ENCODE results near the gene SEC63.
"Not testable (repeated sequence)": the region's sequence is repeated elsewhere in the genome, so short reads cannot be mapped to it uniquely, and the experiment has no call there.

SEC63 gene

DNA sequence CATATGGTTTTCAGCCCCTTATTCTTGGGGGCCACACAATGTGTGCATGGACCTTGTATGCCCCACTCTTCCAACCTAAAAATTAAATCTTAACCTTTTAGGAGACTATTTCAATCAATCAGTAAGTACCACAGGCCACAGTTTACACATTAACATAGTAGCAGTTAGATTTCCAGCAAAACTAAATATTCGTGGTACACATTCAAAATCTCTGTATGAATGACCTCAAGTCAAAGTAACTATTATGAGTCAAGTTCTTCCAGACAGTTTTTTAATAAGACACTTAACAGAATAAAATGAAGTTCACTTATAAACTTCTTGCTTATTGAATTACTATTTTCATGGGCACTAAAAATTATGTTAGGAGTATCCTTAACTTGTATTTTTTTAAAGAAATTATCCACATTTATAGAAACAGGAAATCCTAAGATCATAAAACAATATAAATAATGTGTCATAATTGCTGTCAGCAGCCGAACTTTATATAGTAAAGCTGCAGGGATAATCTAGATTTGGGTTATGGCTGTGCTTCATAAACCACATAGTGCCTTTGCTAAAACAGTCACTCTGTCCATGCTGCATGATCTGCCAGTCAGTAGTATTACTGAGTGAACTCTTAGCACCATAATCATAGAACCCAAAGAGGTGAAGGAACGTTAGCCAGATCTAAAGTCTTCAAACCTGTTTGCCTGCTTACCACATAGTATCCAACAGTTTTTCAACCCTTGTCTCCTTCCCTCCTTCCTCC is 21.7 kb downstream of the SEC63 start:
- Histone ChIP-seq H3K27ac (no peak overlapping the region), H3K4me3 (no peak overlapping the region)

DNA sequence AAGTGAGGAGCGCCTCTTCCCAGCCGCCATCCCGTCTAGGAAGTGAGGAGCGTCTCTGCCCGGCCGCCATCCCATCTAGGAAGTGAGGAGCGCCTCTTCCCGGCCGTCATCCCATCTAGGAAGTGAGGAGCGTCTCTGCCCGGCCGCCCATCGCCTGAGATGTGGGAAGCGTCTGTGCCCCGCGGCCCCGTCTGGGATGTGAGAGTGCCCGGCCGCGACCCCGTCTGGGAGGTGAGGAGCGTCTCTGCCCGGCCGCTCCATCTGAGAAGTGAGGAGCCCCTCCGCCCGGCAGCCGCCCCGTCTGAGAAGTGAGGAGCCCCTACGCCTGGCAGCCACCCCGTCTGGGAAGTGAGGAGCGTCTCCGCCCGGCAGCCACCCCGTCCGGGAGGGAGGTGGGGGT is 23.8 kb downstream of the SEC63 start:
- not testable (repeated sequence) for H3K4me3 ChIP-seq, H3K27ac ChIP-seq

DNA sequence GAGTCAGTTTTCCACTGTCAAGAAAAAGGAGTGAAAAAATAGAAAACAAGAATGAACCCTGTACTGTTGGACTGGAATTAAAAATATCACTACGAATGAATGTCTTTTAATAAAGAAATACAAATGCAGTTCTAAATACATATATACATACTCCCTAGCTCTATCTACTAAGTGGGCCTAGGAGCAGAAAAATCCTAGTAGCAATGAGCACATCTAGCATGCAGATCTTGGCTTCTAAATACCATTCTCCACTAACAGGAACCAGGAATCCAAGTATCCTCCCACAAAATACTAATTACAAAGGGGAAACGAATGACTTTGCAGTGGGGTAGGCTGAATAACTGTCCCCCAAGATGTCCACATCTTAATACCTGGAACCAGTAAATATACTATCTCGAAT is 25.4 kb downstream of the SEC63 start:
- Histone ChIP-seq H3K27ac (no peak overlapping the region), H3K4me3 (no peak overlapping the region)

DNA sequence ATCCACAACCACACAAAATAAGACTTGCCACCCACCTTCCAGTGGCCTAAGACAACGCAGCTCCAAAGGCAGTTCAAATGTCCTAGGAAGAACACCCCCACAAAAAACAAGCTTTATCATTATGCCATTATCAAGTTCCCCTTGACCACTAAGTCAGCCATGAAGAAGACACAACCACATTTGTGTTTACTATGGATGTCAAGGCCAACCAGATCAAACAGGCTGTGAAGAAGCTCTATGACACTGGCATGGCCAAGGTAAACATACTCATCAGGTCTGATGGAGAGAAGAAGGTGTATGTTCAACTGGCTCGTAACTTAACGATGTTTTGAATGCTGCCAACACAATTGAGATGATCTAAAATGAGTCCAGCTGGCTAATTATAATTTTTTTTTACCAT is 26.1 kb downstream of the SEC63 start:
- H3K4me3 ChIP-seq, result no peak overlapping the region
- no peak overlapping the region for H3K27ac ChIP-seq

DNA sequence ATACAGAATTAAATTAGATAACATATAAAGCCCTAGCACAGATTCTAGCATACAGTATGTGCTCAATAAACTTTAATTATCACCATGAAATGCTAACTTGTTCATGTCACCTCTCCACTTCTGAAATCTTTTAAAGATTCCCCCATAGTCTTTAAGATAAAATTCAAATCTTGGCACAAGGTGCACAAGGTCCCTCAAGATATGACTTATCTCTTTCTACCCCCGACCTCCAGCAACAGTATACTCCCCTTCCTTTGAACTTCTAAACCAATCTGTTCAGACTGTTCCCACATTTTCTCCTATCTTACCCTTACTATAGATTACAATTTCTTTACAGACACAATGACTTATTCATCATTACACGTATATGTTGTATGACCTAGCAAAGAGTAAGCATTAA is 29.0 kb downstream of the SEC63 start:
- no peak overlapping the region for H3K4me3 ChIP-seq

DNA sequence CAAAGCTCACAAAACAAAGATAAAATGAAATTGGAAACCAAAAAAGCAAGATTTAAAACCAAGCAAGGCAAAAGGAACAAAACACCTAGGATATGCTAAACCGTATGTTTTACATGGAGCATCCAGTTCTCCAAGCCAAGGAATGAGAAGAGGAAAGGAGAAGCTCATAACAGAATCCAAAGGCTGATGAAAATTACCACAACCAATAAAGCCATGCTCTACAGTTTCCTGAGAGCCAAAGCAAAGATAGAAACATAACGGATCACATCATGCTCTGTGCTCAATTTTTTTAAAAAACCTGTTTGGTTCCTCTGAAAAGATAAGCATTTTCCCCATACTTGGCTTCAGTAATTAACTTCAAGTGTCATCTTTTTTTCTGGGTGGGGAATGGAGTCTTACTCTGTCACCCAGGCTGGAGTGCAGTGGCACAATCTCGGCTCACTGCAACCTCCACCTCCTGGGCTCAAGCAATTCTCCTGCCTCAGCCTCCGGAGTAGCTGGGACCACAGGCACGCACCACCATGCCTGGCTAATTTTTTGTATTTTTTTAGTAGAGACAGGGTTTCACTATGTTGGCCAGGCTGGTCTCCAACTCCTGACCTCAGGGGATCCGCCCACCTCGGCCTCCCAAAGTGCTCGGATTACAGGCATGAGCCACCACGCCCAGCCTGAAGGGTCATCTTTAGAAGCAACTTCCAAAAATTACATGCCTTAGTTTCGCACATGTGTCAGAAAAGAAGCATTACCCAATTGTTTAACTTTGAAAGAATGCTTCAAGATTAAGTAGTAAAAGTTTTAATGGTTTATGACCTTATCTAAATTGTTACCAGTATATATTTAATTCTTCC is 31.1 kb downstream of the SEC63 start:
- not testable (repeated sequence) for H3K27ac ChIP-seq, H3K4me3 ChIP-seq

More for the DNA sequence above, 29.0 kb downstream of the SEC63 start:
- no peak overlapping the region for H3K27ac ChIP-seq

DNA sequence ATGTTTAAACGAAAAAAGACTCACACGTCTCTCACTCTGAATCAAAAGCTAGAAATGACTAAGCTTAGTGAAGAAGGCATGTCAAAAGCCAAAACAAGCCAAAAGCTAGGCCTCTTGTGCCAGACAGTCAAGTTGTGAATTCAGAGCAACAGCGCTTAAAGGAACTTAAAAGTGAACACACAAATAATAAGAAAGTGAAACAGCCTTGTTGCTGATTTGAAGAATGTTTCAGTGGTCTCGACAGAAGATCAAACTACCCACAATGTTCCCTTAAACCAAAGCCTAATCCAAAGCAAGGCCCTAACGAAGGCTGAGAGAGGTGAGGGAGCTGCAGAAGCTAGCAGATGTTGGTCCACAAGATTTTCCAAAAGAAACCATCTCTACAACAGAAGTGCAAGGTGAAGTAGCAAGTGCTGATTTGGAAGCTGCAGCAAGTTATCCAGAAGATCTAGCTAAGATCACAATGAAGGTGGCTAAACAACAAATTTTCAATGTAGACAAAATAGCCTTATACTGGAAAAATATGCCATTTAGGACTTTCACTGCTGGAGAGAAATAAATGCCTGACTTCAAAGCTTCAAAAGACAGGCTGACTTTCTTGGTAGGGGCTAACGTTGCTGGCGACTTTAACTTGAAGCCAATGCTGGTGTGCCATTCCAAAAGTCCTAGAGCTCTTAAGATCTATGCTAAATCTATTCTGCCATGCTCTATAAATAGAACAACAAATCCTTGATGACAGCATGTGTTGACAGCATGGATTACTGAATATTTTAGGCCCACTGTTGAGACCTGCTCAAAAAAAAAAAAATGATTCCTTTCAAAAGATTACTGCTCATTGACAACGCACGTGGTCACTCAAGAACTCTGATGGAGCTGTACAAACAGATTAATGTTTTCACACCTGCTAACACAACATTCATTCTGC is 40.3 kb downstream of the SEC63 start:
- Histone ChIP-seq H3K4me3 (no peak overlapping the region), H3K27ac (no peak overlapping the region)

DNA sequence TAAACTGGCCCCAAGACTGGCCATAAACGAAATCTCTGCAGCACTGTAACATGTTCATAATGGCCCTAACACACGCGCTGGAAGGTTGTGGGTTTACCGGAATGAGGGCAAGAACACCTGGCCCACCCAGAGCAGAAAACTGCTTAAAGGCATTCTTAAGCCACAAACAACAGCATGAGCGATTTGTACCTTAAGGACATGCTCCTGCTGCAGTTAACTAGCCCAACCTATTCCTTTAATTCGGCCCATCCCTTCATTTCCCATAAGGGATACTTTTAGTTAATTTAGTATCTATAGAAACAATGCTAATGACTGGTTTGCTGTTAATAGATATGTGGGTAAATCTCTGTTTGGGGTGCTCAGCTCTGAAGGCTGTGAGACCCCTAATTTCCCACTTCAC is 41.0 kb downstream of the SEC63 start:
- H3K4me3 ChIP-seq, H3K27ac ChIP-seq: not testable (repeated sequence)

DNA sequence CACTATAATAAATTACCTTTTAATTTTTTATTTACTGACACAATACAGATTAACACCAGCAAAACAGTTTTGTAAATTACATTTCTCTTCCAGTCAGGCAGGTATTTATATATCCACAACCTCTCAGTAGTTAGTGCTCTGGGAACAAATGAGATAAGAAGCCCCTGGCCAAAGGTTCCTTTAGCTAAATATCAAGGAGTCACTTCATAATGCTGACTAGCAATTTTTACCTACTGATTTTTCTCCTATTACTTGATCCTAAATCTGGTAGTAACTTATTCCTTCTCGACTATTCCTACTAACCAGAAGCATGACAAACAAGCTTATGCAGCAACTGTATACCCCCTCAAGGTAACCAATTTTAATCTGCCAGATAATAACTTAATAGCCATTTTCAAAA is 46.3 kb downstream of the SEC63 start:
- Histone ChIP-seq H3K4me3 (no peak overlapping the region), H3K27ac (no peak overlapping the region)

DNA sequence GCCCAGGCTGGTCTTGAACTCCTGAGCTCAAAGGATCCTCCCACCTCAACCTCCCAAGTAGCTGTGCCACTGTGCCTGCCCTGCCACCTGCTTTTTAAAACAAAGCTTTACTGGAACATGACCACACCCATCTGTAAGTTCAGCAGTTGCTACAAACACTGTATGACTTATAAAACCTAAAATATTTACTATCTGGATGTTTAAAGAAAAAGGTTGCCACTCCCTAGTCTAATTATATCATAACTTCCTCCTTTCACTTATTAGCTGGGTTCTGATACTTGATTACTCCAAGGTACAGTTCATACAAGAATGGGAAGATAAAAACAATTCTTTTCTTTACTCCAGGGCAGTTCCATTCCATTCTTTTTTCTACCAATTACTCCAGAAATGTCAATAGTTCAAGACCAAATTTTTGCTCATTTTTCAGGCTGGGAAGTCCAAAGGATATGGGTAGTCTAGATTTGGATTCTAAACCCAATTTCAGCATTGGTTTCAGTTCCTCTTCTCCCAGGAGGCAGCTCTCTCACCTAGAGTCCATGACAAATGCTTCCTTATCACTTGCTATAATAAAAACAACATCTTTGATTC is 63.1 kb downstream of the SEC63 start:
- H3K27ac ChIP-seq, result peak overlapping the region in 2 of 21 experiments; percentile 11 to 14
- no peak overlapping the region for H3K4me3 ChIP-seq

DNA sequence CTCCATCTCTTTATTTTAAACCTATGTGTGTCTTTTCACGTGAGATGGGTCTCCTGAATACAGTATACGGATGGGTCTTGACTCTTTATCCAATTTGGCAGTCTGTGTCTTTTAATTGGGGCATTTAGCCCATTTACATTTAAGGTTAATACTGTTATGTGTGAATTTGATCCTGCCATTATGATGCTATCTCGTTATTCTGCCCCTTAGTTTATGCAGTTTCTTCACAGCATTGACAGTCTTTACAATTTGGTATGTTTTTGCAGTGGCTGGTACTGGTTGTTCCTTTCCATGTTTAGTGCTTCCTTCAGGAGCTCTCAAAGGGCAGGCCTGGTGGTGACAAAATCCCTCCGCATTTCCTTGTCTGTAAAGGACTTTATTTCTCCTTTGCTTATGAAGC is 67.6 kb downstream of the SEC63 start:
- H3K27ac ChIP-seq, result not testable (repeated sequence)

DNA sequence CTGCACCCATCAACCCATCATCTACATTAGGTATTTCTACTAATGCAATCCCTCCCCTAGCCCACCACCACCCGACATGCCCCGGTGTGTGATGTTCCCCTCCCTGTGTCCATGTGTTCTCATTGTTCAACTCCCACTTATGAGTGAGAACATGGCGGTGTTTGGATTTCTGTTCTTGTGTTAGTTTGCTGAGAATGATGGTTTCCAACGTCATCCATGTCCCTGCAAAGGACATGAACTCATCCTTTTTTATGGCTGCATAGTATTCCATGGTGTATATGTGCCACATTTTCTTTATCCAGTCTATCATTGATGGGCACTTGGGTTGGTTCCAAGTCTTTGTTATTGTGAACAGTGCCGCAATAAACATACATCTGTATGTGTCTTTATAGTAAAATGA is 72.1 kb downstream of the SEC63 start:
- not testable (repeated sequence) for H3K4me3 ChIP-seq, H3K27ac ChIP-seq

More for the DNA sequence above, 67.6 kb downstream of the SEC63 start:
- H3K4me3 ChIP-seq, result not testable (repeated sequence)

DNA sequence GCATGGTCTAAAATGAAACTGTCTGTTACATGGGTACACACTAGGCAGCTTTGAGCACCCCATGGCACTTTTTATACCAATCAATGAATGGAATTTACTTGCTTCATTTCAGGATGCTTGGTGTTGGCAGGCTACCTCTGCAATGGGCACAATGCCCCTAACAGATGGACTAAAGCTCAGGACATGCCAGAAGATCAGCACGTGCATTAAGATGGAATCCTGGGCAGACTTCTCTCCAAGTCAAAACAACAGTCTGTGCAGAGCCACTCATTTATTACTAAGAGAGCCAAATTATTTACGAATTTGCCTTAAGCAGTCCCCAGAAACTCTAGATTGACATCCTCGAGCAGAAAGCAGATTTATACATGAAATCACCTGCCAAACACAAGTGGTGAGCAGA is 78.1 kb downstream of the SEC63 start:
- Histone ChIP-seq H3K4me3 (no peak overlapping the region), H3K27ac (no peak overlapping the region)

DNA sequence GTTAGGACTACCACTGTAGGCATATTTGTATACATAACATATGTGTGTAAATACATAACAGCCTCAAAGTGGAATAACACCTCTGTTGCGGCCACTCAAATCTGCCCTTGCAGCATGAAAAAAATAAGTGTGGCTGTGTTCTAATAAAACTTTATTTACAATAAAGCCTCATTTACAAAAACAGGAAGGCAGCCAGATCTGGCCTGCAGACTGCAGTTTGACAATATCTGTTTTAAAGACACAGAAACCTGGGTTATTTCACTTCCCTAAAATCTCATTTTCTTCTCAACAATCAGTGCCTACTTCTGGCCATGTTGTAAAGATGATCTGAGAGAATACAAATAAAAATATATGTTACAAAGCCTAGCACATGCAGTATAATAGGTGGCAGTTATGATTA is 80.0 kb downstream of the SEC63 start:
- Histone ChIP-seq H3K4me3 (no peak overlapping the region), H3K27ac (no peak overlapping the region)

DNA sequence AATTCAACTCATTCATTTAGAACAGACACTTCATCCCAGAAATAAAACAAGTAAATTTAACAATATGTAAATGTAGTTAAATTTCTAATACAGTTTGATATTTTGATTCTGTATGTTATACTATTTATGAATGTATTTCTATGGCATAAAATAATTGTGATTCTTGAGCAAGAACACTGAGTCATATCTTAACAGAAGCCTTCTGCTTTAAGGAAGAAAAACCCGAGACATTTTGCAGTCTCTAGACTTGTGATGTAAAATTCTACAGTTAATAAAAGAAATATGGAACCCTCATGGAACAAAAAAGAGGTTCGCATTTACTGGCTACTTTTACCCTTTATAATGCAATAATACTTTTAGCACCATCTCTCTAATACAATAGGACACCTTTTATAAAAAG is 86.0 kb downstream of the SEC63 start:
- H3K4me3 ChIP-seq, result no peak overlapping the region

DNA sequence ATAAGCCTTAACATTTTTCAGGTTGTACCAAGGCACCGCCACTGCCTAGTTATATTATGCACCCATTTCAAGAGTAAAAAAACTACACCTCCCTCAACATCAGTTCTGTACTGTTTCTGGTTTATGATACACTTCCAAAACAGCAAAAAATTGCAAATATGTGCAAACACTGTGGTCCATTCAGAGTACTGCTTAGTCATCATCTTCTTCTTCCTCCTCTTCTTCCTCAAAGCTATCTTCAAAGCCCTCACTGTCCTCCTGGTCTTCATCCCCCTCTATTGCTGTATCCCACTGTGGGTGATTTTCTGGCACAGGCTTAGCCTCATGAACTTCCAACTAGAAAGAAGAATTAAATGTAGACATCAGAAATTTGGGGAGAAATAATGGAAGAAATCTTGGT is 86.5 kb downstream of the SEC63 start:
- H3K4me3 ChIP-seq, H3K27ac ChIP-seq: not testable (repeated sequence)

More for the DNA sequence above, 86.0 kb downstream of the SEC63 start:
- H3K27ac ChIP-seq, result no peak overlapping the region

DNA sequence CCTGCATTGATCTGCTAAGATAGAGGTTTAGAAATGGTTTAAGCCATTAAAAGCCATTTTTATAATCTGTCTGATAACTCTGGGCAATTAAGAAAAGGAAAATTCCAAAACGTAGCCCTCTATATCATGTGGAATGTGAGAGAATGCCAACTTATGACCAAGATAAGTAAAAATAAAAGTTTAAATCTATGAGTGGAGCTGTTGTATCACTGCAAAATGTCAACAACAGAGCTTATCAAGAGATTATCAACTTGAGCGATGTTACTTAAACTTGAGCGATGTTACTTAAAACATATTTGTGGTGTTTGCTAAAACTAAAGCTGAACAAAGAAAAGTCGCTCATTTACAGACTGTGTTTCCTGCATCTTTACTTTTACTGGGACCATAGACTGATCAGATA is 87.0 kb downstream of the SEC63 start:
- Histone ChIP-seq H3K4me3 (no peak overlapping the region), H3K27ac (no peak overlapping the region)

DNA sequence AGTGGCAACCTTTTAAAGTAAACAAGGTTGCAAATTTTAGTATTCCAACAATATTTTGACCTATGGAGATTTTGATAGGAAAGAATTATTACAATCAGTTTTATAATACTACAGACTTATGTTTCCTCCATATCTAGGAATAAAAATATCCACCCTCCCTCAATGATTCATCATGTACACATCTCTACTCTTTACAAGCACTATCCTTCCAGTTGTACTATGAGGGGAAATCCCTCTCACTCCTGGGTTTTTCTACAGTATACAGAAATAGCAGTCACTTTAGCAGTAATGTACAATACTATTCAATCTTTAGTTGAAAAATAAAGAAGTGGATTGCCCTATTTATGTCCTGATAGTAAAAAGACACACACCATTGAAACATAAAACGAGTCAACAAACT is 87.6 kb downstream of the SEC63 start:
- H3K27ac ChIP-seq, result no peak overlapping the region

DNA sequence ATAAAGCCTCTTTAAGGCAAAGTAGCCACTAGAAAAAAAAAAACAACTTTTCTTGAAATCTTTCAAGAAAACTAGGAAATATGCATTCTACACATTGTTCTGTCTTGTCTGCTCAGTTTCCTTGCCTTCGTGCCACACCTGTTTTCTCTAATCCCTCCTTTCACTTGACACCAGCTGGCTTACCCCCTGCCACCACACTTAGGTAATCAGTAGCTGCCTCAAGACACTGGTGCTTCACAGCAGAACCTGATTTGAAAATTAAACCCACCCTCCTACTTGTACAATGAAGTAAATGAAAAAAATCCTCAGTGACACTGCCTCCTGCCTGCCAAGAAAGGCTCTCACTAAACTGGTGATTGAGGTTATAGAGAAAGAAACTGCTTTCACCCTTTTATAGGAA is 88.1 kb downstream of the SEC63 start:
- Histone ChIP-seq H3K27ac (no peak overlapping the region), H3K4me3 (no peak overlapping the region)

More for the DNA sequence above, 87.6 kb downstream of the SEC63 start:
- no peak overlapping the region for H3K4me3 ChIP-seq
